Naive thymus-derived CD4-positive, alpha-beta T cell (primary cell): ENCODE results near the gene VPS51. TPM values are rescaled to one million over a fixed set of nuclear protein-coding genes. Genes with fewer than 3 reads are reported as not detected.
A peak's percentile ranks its signal among the peaks of the same experiment; 100 is the strongest.
"Not testable (repeated sequence)": the region's sequence is repeated elsewhere in the genome, so short reads cannot be mapped to it uniquely, and the experiment has no call there.

Source experiments
- ATAC-seq: fragments of 150-1000 bp; cut with Tn5 transposase; 2 replicates; pipeline ENCODE4 v1.10.0; 2021; ENCODE audit warnings: mild to moderate bottlenecking, moderate library complexity
- CTCF ChIA-PET: fragments of 350-600 bp; sonication (Branson Sonifier 250); formaldehyde crosslinking; loops from one replicate; lab custom pipeline; 2021; ENCODE audit warnings: antibody characterized with exemption; lab: Charles Lee
- POLR2A ChIA-PET: fragments of 350-600 bp; sonication (Branson Sonifier 250); formaldehyde crosslinking; loops from one replicate; lab custom pipeline; 2021; ENCODE audit warnings: antibody characterized with exemption, inconsistent platforms; lab: Charles Lee
- DNase-seq, 9 donors: peaks; one replicate each; pipeline versions ENCODE4 v3.0.0 to v3.0.0-alpha.2; 2020 to 2022; ENCODE audit warnings: mixed read lengths in 1 of 9
- H3K27ac ChIP-seq: one replicate; pipeline ENCODE4 v1.7.0; 2013; ENCODE audit warnings: mild to moderate bottlenecking, low read depth, low read length, moderate library complexity
- H3K27me3 ChIP-seq, 2 donors: one replicate each; pipeline ENCODE4 v1.7.0; 2013; ENCODE audit warnings: low read length in 2 of 2, mild to moderate bottlenecking in 2 of 2, moderate library complexity in 2 of 2; ENCODE audit not compliant: control insufficient read depth in 2 of 2, insufficient read depth in 2 of 2
- H3K36me3 ChIP-seq, 3 experiments: 1 replicate in 2 of 3; 2 replicates in 1 of 3; pipeline ENCODE4 v1.7.0; 2013; ENCODE audit warnings: low read length in 3 of 3, mild to moderate bottlenecking in 3 of 3, moderate library complexity in 1 of 3; ENCODE audit not compliant: insufficient read depth in 3 of 3, control insufficient read depth in 2 of 3
- H3K4me1 ChIP-seq, 2 donors: one replicate each; pipeline ENCODE4 v1.7.0; 2013; ENCODE audit warnings: low read length in 2 of 2, mild to moderate bottlenecking in 2 of 2, moderate library complexity in 1 of 2; ENCODE audit not compliant: control insufficient read depth in 2 of 2, insufficient read depth in 2 of 2
- H3K4me3 ChIP-seq: 2 replicates; pipeline ENCODE4 v1.7.0; 2013; ENCODE audit warnings: mild to moderate bottlenecking, low read length
- H3K9me3 ChIP-seq, 3 experiments: 1 replicate in 2 of 3; 2 replicates in 1 of 3; pipeline ENCODE4 v1.7.0; 2013; ENCODE audit warnings: low read length in 3 of 3; ENCODE audit not compliant: control insufficient read depth in 2 of 3
- H3K27ac Mint-ChIP-seq, 9 donors: one replicate each; pipeline ENCODE4 v1.8.0; 2020 to 2022; ENCODE audit warnings: mixed read lengths in 9 of 9, mild to moderate bottlenecking in 8 of 9, moderate library complexity in 5 of 9, inconsistent platforms in 2 of 9
- H3K27me3 Mint-ChIP-seq, 5 donors: one replicate each; pipeline ENCODE4 v1.8.0; 2021 to 2022; ENCODE audit warnings: mixed read lengths in 5 of 5, mild to moderate bottlenecking in 1 of 5
- H3K36me3 Mint-ChIP-seq, 5 donors: one replicate each; pipeline ENCODE4 v1.8.0; 2020 to 2022; ENCODE audit warnings: mixed read lengths in 5 of 5, mild to moderate bottlenecking in 3 of 5, inconsistent platforms in 1 of 5
- H3K4me1 Mint-ChIP-seq, 7 donors: one replicate each; pipeline ENCODE4 v1.8.0; 2020 to 2022; ENCODE audit warnings: mixed read lengths in 7 of 7, mild to moderate bottlenecking in 3 of 7, inconsistent platforms in 1 of 7
- H3K4me3 Mint-ChIP-seq, 10 donors: one replicate each; pipeline ENCODE4 v1.8.0; 2020 to 2022; ENCODE audit warnings: mild to moderate bottlenecking in 10 of 10, mixed read lengths in 10 of 10, moderate library complexity in 6 of 10, inconsistent platforms in 2 of 10
- H3K9me3 Mint-ChIP-seq, 11 donors: one replicate each; pipeline ENCODE4 v1.8.0; 2020 to 2022; ENCODE audit warnings: mixed read lengths in 11 of 11, mild to moderate bottlenecking in 4 of 11, inconsistent platforms in 1 of 11, moderate library complexity in 1 of 11
- intact Hi-C, 2 donors: fragments of 100-400 bp; cut with micrococcal nuclease; formaldehyde crosslinking; loops; one replicate each; pipeline ENCODE4 v1.15.1; 2023
- polyA plus RNA-seq, 2 donors: library from polyadenylated mRNA; unstranded; fragments of 300-500 nt; fragmentation: Illumina TruSeq; gene quantifications; one replicate each; pipeline ENCODE4 v1.2.3, GENCODE V29; 2021
- total RNA-seq, 6 experiments: library from RNA in 5 of 6; stranded (reverse) in 5 of 6; gene quantifications; 1 replicate in 5 of 6; 2 replicates in 1 of 6; pipeline ENCODE4 v1.2.3 and lab custom pipeline; 2021 to 2026

The VPS51 gene
- total and polyA plus RNA-seq, 7 experiments from 2014 or later: 106 to 269 (median 196) TPM

- peaks cover 0 to 10% (median 0%) of the 10 kb centered on the region in 5 donors for H3K36me3 Mint-ChIP-seq
- Histone ChIP-seq H3K36me3 (peaks cover 0 to 24% (median 4%) of the 10 kb centered on the region in 3 experiments), H3K9me3 (no peaks in the 10 kb centered on the region), H3K4me1 (peaks cover 10 to 21% of the 10 kb centered on the region in 2 donors), H3K4me3 (no peak overlapping the region), H3K27me3 (no peaks in the 10 kb centered on the region), H3K27ac (peak overlapping the region; percentile 99)
- peak overlapping the region in 8 of 10 donors; percentile 66 to 99 (median 86) for H3K4me3 Mint-ChIP-seq
- ATAC-seq (no peak), DNase-seq (no peak)
- peak overlapping the region; percentile 89 to 100 (median 99) for H3K27ac Mint-ChIP-seq
- intact Hi-C loops: loop anchor here in 1 of 2 donors (5.0 kb wide), 1 partner anchor 1454 kb away; the partner anchor contains the start of gene RTN3
- ChIA-PET POLR2A (interaction anchor here (0.5 to 8.9 kb wide), 7 partner anchors 9 to 1950 kb away, joined by 3 to 237 read pairs (median 29); partner anchors contain the start of genes CAPN1, FAU, MRPL49 and RAB1B), CTCF (interaction anchor here (0.6 to 2.6 kb wide), 4 partner anchors 15 to 396 kb away, joined by 3 to 12 read pairs (median 4); partner anchors contain the start of genes FAU and MRPL49)
- H3K9me3 Mint-ChIP-seq: peaks cover 0 to 3% (median 0%) of the 10 kb centered on the region in 11 donors
- H3K27me3 Mint-ChIP-seq: peaks cover 0 to 11% (median 0%) of the 10 kb centered on the region in 5 donors
- peaks cover 30 to 45% (median 35%) of the 10 kb centered on the region in 7 donors for H3K4me1 Mint-ChIP-seq
Measured at GRCh38 chr11:65136515-65137096, 40.6 kb downstream of the VPS51 start.

- no peak for DNase-seq
- ChIA-PET CTCF (interaction anchor here (0.5 kb wide), 1 partner anchor 12 kb away, joined by 4 read pairs; no protein-coding TSS in a partner anchor), POLR2A (no interaction called here)
- no peak for ATAC-seq
- Histone ChIP-seq H3K36me3 (no peaks in the 10 kb centered on the region), H3K27me3 (no peaks in the 10 kb centered on the region), H3K4me3 (no peak overlapping the region), H3K27ac (no peak overlapping the region), H3K4me1 (no peaks in the 10 kb centered on the region), H3K9me3 (no peaks in the 10 kb centered on the region)
- Mint-ChIP-seq H3K27ac (peak overlapping the region in 2 of 9 donors; percentile 41 to 51), H3K4me1 (peaks cover 0 to 7% (median 4%) of the 10 kb centered on the region in 7 donors), H3K36me3 (no peaks in the 10 kb centered on the region), H3K27me3 (peaks cover 0 to 36% (median 0%) of the 10 kb centered on the region in 5 donors), H3K4me3 (no peak overlapping the region), H3K9me3 (no peaks in the 10 kb centered on the region)
- intact Hi-C loops: no loop called here
Measured at GRCh38 chr11:65141896-65142494, 46.0 kb downstream of the VPS51 start.

GRCh38 chr11:65147352-65148075 is 51.5 kb downstream of the VPS51 start:
- Mint-ChIP-seq H3K36me3 (peaks cover 0 to 3% (median 0%) of the 10 kb centered on the region in 5 donors), H3K27me3 (peaks cover 0 to 17% (median 0%) of the 10 kb centered on the region in 5 donors), H3K27ac (no peak overlapping the region), H3K9me3 (peaks cover 0 to 1% (median 0%) of the 10 kb centered on the region in 11 donors), H3K4me1 (peaks cover 0 to 10% (median 0%) of the 10 kb centered on the region in 7 donors), H3K4me3 (no peak overlapping the region)
- CTCF ChIA-PET: interaction anchor here (0.6 kb wide), 1 partner anchor 967 kb away, joined by 3 read pairs; no protein-coding TSS in a partner anchor
- no peak for DNase-seq
- Histone ChIP-seq H3K9me3 (no peaks in the 10 kb centered on the region), H3K4me1 (no peaks in the 10 kb centered on the region), H3K27me3 (no peaks in the 10 kb centered on the region), H3K4me3 (no peak overlapping the region), H3K27ac (no peak overlapping the region), H3K36me3 (no peaks in the 10 kb centered on the region)
- intact Hi-C loops: no loop called here
- no peak for ATAC-seq
- POLR2A ChIA-PET: interaction anchor here (5.7 kb wide), 1 partner anchor 13 kb away, joined by 29 read pairs; the partner anchor contains the start of gene SYVN1

- no peaks in the 10 kb centered on the region for H3K9me3 ChIP-seq
- H3K27ac ChIP-seq: no peak overlapping the region
- no peak overlapping the region for H3K4me3 ChIP-seq
- Mint-ChIP-seq H3K27ac (no peak overlapping the region), H3K4me1 (peaks cover 0 to 12% (median 0%) of the 10 kb centered on the region in 7 donors), H3K27me3 (peaks cover 0 to 17% (median 0%) of the 10 kb centered on the region in 5 donors), H3K9me3 (peaks cover 0 to 1% (median 0%) of the 10 kb centered on the region in 11 donors), H3K36me3 (peaks cover 0 to 3% (median 0%) of the 10 kb centered on the region in 5 donors), H3K4me3 (no peak overlapping the region)
- H3K36me3 ChIP-seq: no peaks in the 10 kb centered on the region
- ATAC-seq: no peak
- ChIA-PET CTCF (interaction anchor here (0.6 to 1.0 kb wide), 2 partner anchors 13 to 19 kb away, joined by 3 read pairs; no protein-coding TSS in a partner anchor), POLR2A (no interaction called here)
- no peaks in the 10 kb centered on the region for H3K4me1 ChIP-seq
- H3K27me3 ChIP-seq: no peaks in the 10 kb centered on the region
- no peak for DNase-seq
- intact Hi-C loops: no loop called here
Measured at GRCh38 chr11:65148657-65149056, 52.6 kb downstream of the VPS51 start.

- H3K9me3 Mint-ChIP-seq, DNase-seq, H3K36me3 ChIP-seq, H3K4me1 ChIP-seq, intact Hi-C loops, H3K4me3 ChIP-seq, H3K9me3 ChIP-seq, ATAC-seq, H3K27ac Mint-ChIP-seq, POLR2A ChIA-PET, H3K4me3 Mint-ChIP-seq, H3K36me3 Mint-ChIP-seq, H3K27ac ChIP-seq, H3K27me3 ChIP-seq, CTCF ChIA-PET: not testable (repeated sequence)
- Mint-ChIP-seq H3K4me1 (peaks cover 0 to 12% (median 0%) of the 10 kb centered on the region in 7 donors), H3K27me3 (peaks cover 0 to 11% (median 0%) of the 10 kb centered on the region in 5 donors)
Measured at GRCh38 chr11:65150131-65150508, 54.1 kb downstream of the VPS51 start.

- peaks cover 0 to 5% (median 0%) of the 10 kb centered on the region in 5 donors for H3K27me3 Mint-ChIP-seq
- peaks cover 0 to 3% (median 0%) of the 10 kb centered on the region in 5 donors for H3K36me3 Mint-ChIP-seq
- H3K9me3 ChIP-seq: no peaks in the 10 kb centered on the region
- H3K4me3 ChIP-seq: no peak overlapping the region
- H3K9me3 Mint-ChIP-seq: peaks cover 0 to 1% (median 0%) of the 10 kb centered on the region in 11 donors
- CTCF ChIA-PET: no interaction called here
- no peak overlapping the region for H3K4me3 Mint-ChIP-seq
- H3K27ac Mint-ChIP-seq: no peak overlapping the region
- H3K27me3 ChIP-seq: no peaks in the 10 kb centered on the region
- no peak for DNase-seq
- POLR2A ChIA-PET: no interaction called here
- no peak overlapping the region for H3K27ac ChIP-seq
- H3K4me1 ChIP-seq: no peaks in the 10 kb centered on the region
- H3K36me3 ChIP-seq: no peaks in the 10 kb centered on the region
- peak; percentile 94 for ATAC-seq
- intact Hi-C loops: no loop called here
- peaks cover 0 to 12% (median 0%) of the 10 kb centered on the region in 7 donors for H3K4me1 Mint-ChIP-seq
Measured at GRCh38 chr11:65150509-65151299, 54.7 kb downstream of the VPS51 start.
